ENCODE measurements around the gene TARBP2. TPM values are rescaled to one million over a fixed set of nuclear protein-coding genes. Genes with fewer than 3 reads are reported as not detected.

Gene TARBP2
- total RNA-seq, 4 donors from 2014 or later, result 16.0 to 27.1 (median 22.7) TPM

DNA sequence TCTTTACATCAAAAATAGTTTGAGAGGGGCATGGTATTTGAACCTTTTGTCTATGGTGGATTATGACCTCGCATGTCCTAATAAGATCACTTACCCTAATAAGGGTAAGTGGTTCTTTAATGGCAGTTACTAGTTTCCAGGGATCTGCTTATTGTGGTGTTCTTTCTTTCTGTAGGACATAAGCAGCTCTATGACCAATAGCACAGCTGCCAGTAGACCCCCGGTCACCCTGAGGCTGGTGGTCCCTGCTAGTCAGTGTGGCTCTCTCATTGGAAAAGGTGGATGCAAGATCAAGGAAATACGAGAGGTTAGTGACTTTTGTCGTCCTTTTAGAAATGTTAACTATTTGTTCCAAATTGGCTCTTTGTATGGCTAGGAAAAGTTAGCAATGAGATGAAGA, 42.0 kb upstream of the TARBP2 start:
- TF ChIP-seq, protein P1, sequence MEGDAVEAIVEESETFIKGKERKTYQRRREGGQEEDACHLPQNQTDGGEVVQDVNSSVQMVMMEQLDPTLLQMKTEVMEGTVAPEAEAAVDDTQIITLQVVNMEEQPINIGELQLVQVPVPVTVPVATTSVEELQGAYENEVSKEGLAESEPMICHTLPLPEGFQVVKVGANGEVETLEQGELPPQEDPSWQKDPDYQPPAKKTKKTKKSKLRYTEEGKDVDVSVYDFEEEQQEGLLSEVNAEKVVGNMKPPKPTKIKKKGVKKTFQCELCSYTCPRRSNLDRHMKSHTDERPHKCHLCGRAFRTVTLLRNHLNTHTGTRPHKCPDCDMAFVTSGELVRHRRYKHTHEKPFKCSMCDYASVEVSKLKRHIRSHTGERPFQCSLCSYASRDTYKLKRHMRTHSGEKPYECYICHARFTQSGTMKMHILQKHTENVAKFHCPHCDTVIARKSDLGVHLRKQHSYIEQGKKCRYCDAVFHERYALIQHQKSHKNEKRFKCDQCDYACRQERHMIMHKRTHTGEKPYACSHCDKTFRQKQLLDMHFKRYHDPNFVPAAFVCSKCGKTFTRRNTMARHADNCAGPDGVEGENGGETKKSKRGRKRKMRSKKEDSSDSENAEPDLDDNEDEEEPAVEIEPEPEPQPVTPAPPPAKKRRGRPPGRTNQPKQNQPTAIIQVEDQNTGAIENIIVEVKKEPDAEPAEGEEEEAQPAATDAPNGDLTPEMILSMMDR (IDR thresholded peaks at IDR 0.05; ENCODE audit: low read depth), result no peak

DNA sequence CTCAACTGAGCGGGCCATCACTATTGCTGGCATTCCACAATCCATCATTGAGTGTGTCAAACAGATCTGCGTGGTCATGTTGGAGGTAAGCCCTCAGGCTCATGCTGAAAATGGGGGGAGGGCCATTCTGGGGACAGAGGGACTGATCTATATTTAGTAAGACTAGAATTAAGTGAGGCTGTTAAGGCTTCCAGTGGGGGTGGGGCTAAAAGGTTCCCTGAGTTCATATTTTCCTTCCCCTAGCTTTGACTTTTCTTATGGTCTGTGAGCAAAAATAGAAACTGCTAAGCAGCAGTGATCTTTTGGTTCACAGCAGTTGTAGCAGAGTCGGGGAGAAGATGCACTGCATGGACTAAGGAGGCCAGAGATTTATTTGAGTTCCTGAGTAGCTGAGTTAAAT, 40.0 kb upstream of the TARBP2 start:
- TF ChIP-seq, protein P1 (IDR thresholded peaks at IDR 0.05; ENCODE audit: low read depth), result no peak

DNA sequence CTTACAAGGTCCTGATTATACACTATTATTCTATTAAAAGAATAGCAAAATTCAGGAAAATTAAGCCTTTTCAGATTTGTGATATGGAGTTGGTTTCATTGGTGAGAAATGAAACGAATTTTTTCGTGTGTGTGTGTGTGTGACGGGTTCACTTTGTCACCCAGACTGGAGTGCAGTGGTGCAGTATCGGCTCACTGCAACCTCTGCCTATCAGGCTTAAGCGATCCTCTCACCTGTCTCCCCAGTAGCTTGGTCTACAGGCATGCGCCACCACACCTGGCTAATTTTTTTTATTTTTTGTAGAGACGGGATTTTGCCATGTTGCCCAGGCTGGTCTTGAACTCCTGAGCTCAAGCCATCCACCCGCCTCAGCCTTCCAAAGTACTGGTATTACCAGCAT, 39.5 kb upstream of the TARBP2 start:
- TF ChIP-seq, protein P1 (IDR thresholded peaks at IDR 0.05; ENCODE audit: low read depth), result no peak

DNA sequence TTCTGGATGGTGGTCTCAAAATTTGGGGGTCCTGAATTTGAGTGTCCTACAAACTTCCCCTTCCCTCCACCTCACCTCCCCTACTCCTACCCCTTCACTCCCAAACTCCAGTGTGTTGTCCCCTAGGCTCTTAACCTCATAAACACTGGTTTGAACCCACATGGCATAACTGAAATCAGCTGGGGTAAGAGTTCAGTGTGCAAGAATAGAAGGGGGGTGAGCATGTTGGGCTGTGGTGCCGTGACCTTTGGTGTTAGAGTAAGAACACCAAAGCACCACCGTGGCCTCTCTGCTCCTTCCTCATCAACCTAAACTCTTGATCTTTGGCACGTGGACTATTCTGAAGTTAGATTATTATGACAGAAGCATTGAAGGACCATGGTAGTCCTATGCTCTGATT, 38.1 kb upstream of the TARBP2 start:
- TF ChIP-seq, protein P1 (IDR thresholded peaks at IDR 0.05; ENCODE audit: low read depth), result no peak

DNA sequence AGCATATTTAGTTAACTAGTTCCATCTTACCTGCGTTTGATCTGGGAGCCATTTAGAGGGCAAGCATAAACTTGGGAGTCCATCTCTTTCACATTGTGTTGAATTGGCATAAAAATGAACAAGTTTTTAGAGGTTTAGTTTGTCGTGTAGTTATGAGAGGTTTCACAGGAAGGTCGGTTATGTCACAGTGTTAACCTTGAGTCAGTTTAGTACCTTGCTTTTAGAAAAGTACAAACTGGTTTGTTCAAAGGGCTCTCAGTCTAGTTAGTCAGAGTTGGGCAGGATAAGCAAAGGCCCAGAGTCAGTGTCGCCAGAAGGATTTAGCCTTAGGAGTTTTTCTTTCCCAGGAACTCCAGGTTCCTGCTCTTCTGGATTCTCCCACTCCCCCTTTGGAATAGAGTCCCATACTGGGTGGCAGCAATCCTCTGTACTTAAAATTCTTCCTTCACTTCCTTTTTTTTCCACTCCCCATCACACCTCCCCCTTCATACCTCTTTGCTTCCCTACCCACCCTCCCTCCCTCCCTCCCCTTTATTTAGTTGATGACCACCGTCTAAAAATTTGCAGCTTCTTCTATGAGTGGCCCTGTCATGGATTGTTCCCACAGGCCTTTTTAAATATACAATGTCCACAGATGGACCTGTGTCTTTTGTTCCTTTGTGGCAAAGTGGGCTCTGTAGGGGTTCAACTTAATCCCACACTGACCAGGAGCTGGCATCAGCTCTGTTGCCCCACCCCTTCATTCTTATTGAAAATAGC, 37.1 kb upstream of the TARBP2 start:
- TF ChIP-seq, protein P1 (IDR thresholded peaks at IDR 0.05; ENCODE audit: low read depth), result no peak

DNA sequence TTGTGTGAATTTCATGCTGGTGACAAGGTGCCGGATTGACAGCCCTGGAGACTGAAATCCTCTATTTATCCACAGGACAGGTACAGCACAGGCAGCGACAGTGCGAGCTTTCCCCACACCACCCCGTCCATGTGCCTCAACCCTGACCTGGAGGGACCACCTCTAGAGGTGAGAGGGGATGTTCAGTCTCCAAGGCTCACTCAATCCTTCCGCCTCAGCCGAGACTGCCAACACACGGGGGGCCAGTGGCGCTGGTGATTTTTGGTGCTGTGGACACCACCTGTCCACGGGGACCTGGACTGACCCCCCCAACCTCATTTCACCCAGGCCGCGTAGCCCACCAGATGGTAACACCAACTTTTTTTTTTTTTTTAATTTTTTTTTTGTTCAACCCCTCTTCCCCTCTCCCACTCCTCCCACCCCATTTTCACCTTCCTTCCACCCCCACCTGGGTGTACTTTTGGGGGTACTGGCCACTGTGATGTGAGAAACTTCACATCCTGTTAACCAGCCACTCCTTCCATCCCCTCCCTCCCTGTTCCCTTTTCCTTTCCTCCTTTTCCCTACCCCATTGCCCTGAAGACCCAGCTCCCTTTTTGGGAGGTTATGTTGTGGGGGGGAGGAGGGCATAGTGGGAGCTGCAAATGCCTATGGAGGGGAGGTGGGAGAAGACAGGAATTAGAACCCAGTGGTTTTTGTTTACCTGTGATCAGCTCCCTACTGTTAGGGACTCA, 36.2 kb upstream of the TARBP2 start:
- TF ChIP-seq, protein P1 (IDR thresholded peaks at IDR 0.05; ENCODE audit: low read depth), result no peak

DNA sequence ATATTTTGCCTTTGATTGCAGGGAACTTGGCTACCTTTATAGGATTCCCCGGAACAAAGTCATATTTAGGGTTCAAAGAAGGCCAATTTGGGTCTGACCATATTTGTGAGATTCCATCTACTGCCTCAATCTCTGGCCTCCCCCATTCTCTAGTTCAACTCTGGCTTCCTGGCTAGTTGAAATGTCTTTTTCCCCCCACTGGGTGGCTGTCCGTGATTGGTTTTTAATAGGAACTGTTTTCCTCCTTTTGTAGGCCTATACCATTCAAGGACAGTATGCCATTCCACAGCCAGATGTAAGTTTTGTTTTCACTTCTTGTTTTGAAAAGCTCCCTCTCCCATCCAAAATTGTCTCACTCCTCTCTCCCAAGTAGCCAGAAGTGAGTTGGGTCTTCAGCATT, 35.4 kb upstream of the TARBP2 start:
- TF ChIP-seq, protein P1 (IDR thresholded peaks at IDR 0.05; ENCODE audit: low read depth), result no peak

All from subcutaneous adipose tissue (tissue), 4 donors.